ENCODE data around the gene ACACB.

DNA sequence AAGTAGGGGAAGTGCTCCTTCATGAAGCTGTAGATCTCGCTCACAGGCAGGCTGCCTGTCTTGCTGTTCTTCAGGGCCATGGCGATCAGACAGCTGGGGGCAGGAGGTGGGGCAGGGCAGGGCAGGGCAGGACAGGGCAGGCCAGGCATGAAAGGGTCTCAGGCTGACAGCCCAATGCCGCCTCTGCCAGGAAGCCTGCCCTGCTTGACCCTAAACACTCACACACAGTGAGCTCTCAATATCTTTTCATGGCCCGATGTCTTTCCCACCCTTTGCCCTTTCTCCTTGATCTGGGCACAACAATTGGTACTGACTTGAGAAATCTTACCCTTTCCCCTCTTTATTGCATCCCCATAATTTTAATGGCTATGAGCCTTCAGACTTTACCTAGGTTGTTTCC, 170.3 kb downstream of the ACACB start:
- TF ChIP-seq, protein P1, sequence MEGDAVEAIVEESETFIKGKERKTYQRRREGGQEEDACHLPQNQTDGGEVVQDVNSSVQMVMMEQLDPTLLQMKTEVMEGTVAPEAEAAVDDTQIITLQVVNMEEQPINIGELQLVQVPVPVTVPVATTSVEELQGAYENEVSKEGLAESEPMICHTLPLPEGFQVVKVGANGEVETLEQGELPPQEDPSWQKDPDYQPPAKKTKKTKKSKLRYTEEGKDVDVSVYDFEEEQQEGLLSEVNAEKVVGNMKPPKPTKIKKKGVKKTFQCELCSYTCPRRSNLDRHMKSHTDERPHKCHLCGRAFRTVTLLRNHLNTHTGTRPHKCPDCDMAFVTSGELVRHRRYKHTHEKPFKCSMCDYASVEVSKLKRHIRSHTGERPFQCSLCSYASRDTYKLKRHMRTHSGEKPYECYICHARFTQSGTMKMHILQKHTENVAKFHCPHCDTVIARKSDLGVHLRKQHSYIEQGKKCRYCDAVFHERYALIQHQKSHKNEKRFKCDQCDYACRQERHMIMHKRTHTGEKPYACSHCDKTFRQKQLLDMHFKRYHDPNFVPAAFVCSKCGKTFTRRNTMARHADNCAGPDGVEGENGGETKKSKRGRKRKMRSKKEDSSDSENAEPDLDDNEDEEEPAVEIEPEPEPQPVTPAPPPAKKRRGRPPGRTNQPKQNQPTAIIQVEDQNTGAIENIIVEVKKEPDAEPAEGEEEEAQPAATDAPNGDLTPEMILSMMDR (IDR thresholded peaks at IDR 0.05): no peak
- TF ChIP-seq POLR2A (IDR thresholded peaks at IDR 0.05): no peak

Data from esophagus squamous epithelium (tissue), 4 donors.